Activated CD4-positive, alpha-beta T cell treated with anti-CD3 and anti-CD28 coated beads, Interleukin-2, amount 10 ng/mL, durations not matched to agents 7 days and 5 days (primary cell): ENCODE results near the gene RALGAPA1. TPM values are rescaled to one million over a fixed set of nuclear protein-coding genes. Genes with fewer than 3 reads are reported as not detected.
A peak's percentile ranks its signal among the peaks of the same experiment; 100 is the strongest.
"Not testable (repeated sequence)": the region's sequence is repeated elsewhere in the genome, so short reads cannot be mapped to it uniquely, and the experiment has no call there.

Source experiments
- CTCF ChIA-PET: fragments of 350-600 bp; sonication (Branson Sonifier 250); formaldehyde crosslinking; loops from one replicate; lab custom pipeline; 2021; ENCODE audit warnings: antibody characterized with exemption; lab: Charles Lee
- POLR2A ChIA-PET: fragments of 350-600 bp; sonication (Branson Sonifier 250); formaldehyde crosslinking; loops from one replicate; lab custom pipeline; 2021; ENCODE audit warnings: antibody characterized with exemption; lab: Charles Lee
- DNase-seq: peaks from one replicate; pipeline ENCODE4 v3.0.0-alpha.2; 2020
- H3K27ac Mint-ChIP-seq: one replicate; pipeline ENCODE4 v1.8.0; 2021; ENCODE audit warnings: mild to moderate bottlenecking, moderate library complexity, mixed read lengths
- H3K27me3 Mint-ChIP-seq: one replicate; pipeline ENCODE4 v1.8.0; 2021; ENCODE audit warnings: mixed read lengths
- H3K36me3 Mint-ChIP-seq: one replicate; pipeline ENCODE4 v1.8.0; 2021; ENCODE audit warnings: low read depth, mixed read lengths
- H3K4me1 Mint-ChIP-seq: one replicate; pipeline ENCODE4 v1.8.0; 2021; ENCODE audit warnings: mixed read lengths
- H3K4me3 Mint-ChIP-seq: one replicate; pipeline ENCODE4 v1.8.0; 2021; ENCODE audit warnings: mild to moderate bottlenecking, moderate library complexity, mixed read lengths
- H3K9me3 Mint-ChIP-seq: one replicate; pipeline ENCODE4 v1.8.0; 2021; ENCODE audit warnings: mixed read lengths
- total RNA-seq, 2 experiments: library from RNA; stranded (reverse); gene quantifications; one replicate each; pipeline ENCODE4 v1.2.3, GENCODE V29; 2021

RALGAPA1 gene
- total RNA-seq, 2 experiments from 2014 or later: 32.5 to 35.6 TPM

GRCh38 chr14:35699791-35700444 is 109.2 kb downstream of the RALGAPA1 start:
- POLR2A ChIA-PET: no interaction called here
- no peak overlapping the region for H3K4me3 Mint-ChIP-seq
- no peaks in the 10 kb centered on the region for H3K9me3 Mint-ChIP-seq
- no peak overlapping the region for H3K27ac Mint-ChIP-seq
- H3K4me1 Mint-ChIP-seq: peaks cover 8% of the 10 kb centered on the region
- H3K27me3 Mint-ChIP-seq: no peaks in the 10 kb centered on the region
- CTCF ChIA-PET: no interaction called here
- DNase-seq: no peak
- H3K36me3 Mint-ChIP-seq: peaks cover 3% of the 10 kb centered on the region

GRCh38 chr14:35696575-35696974 is 112.5 kb downstream of the RALGAPA1 start:
- ChIA-PET CTCF (interaction anchor here (1.4 kb wide), 1 partner anchor 22 kb away, joined by 3 read pairs; no protein-coding TSS in a partner anchor), POLR2A (no interaction called here)
- Mint-ChIP-seq H3K9me3 (no peaks in the 10 kb centered on the region), H3K27me3 (no peaks in the 10 kb centered on the region), H3K27ac (no peak overlapping the region), H3K36me3 (peaks cover 3% of the 10 kb centered on the region), H3K4me3 (no peak overlapping the region), H3K4me1 (peaks cover 8% of the 10 kb centered on the region)
- no peak for DNase-seq

- H3K36me3 Mint-ChIP-seq: peaks cover 3% of the 10 kb centered on the region
- H3K4me1 Mint-ChIP-seq: peaks cover 8% of the 10 kb centered on the region
- no peak overlapping the region for H3K4me3 Mint-ChIP-seq
- H3K27ac Mint-ChIP-seq: no peak overlapping the region
- no peaks in the 10 kb centered on the region for H3K27me3 Mint-ChIP-seq
- H3K9me3 Mint-ChIP-seq: no peaks in the 10 kb centered on the region
- POLR2A ChIA-PET: no interaction called here
- DNase-seq: no peak
- CTCF ChIA-PET: interaction anchor here (1.4 kb wide), 1 partner anchor 23 kb away, joined by 3 read pairs; no protein-coding TSS in a partner anchor
These were observed 113.0 kb downstream of the RALGAPA1 start for GRCh38 chr14:35696119-35696518.

GRCh38 chr14:35695647-35696046 is 113.4 kb downstream of the RALGAPA1 start:
- CTCF ChIA-PET: interaction anchor here (1.4 kb wide), 1 partner anchor 23 kb away, joined by 3 read pairs; no protein-coding TSS in a partner anchor
- Mint-ChIP-seq H3K36me3 (peaks cover 3% of the 10 kb centered on the region), H3K4me1 (peaks cover 8% of the 10 kb centered on the region), H3K9me3 (no peaks in the 10 kb centered on the region), H3K4me3 (no peak overlapping the region), H3K27me3 (no peaks in the 10 kb centered on the region), H3K27ac (no peak overlapping the region)
- POLR2A ChIA-PET: no interaction called here
- no peak for DNase-seq

GRCh38 chr14:35695072-35695471 is 114.0 kb downstream of the RALGAPA1 start:
- CTCF ChIA-PET: no interaction called here
- H3K4me3 Mint-ChIP-seq: no peak overlapping the region
- peaks cover 10% of the 10 kb centered on the region for H3K4me1 Mint-ChIP-seq
- no peak overlapping the region for H3K27ac Mint-ChIP-seq
- POLR2A ChIA-PET: no interaction called here
- no peaks in the 10 kb centered on the region for H3K27me3 Mint-ChIP-seq
- H3K9me3 Mint-ChIP-seq: no peaks in the 10 kb centered on the region
- no peak for DNase-seq
- peaks cover 3% of the 10 kb centered on the region for H3K36me3 Mint-ChIP-seq

GRCh38 chr14:35689000-35689460 is 120.1 kb downstream of the RALGAPA1 start:
- ChIA-PET POLR2A (interaction anchor here (0.7 kb wide), 1 partner anchor 288 kb away, joined by 4 read pairs; no protein-coding TSS in a partner anchor), CTCF (no interaction called here)
- Mint-ChIP-seq H3K4me1 (peaks cover 20% of the 10 kb centered on the region), H3K4me3 (no peak overlapping the region), H3K36me3 (no peaks in the 10 kb centered on the region), H3K27ac (peak overlapping the region; percentile 38), H3K27me3 (no peaks in the 10 kb centered on the region), H3K9me3 (no peaks in the 10 kb centered on the region)
- no peak for DNase-seq

- CTCF ChIA-PET: no interaction called here
- H3K27ac Mint-ChIP-seq: no peak overlapping the region
- H3K4me3 Mint-ChIP-seq: no peak overlapping the region
- POLR2A ChIA-PET: no interaction called here
- H3K9me3 Mint-ChIP-seq: no peaks in the 10 kb centered on the region
- peaks cover 4% of the 10 kb centered on the region for H3K36me3 Mint-ChIP-seq
- no peaks in the 10 kb centered on the region for H3K27me3 Mint-ChIP-seq
- H3K4me1 Mint-ChIP-seq: peaks cover 24% of the 10 kb centered on the region
- no peak for DNase-seq
These were observed 120.8 kb downstream of the RALGAPA1 start for GRCh38 chr14:35688126-35688826.

- Mint-ChIP-seq H3K4me1 (peaks cover 24% of the 10 kb centered on the region), H3K36me3 (peaks cover 4% of the 10 kb centered on the region), H3K9me3 (no peaks in the 10 kb centered on the region), H3K27ac (no peak overlapping the region), H3K27me3 (no peaks in the 10 kb centered on the region), H3K4me3 (no peak overlapping the region)
- peak; percentile 46 for DNase-seq
- ChIA-PET POLR2A (no interaction called here), CTCF (interaction anchor here (0.6 to 1.0 kb wide), 3 partner anchors 14 to 264 kb away, joined by 3 to 4 read pairs (median 3); no protein-coding TSS in a partner anchor)
These were observed 121.7 kb downstream of the RALGAPA1 start for GRCh38 chr14:35687335-35687939.

- H3K27ac Mint-ChIP-seq, H3K27me3 Mint-ChIP-seq, H3K36me3 Mint-ChIP-seq, H3K4me3 Mint-ChIP-seq, H3K9me3 Mint-ChIP-seq, POLR2A ChIA-PET, DNase-seq: not testable (repeated sequence)
- H3K4me1 Mint-ChIP-seq: peaks cover 11% of the 10 kb centered on the region
- CTCF ChIA-PET: interaction anchor here (0.8 to 1.5 kb wide), 2 partner anchors 226 to 245 kb away, joined by 3 read pairs; no protein-coding TSS in a partner anchor
These were observed 125.4 kb downstream of the RALGAPA1 start for GRCh38 chr14:35683688-35684087.

GRCh38 chr14:35682802-35683201 is 126.3 kb downstream of the RALGAPA1 start:
- Mint-ChIP-seq H3K27me3 (no peaks in the 10 kb centered on the region), H3K27ac (no peak overlapping the region), H3K9me3 (no peaks in the 10 kb centered on the region), H3K4me3 (no peak overlapping the region), H3K4me1 (peaks cover 4% of the 10 kb centered on the region), H3K36me3 (peaks cover 7% of the 10 kb centered on the region)
- DNase-seq: no peak
- POLR2A ChIA-PET: no interaction called here
- CTCF ChIA-PET: no interaction called here

GRCh38 chr14:35678403-35679028 is 130.6 kb downstream of the RALGAPA1 start:
- H3K9me3 Mint-ChIP-seq: no peaks in the 10 kb centered on the region
- peaks cover 12% of the 10 kb centered on the region for H3K36me3 Mint-ChIP-seq
- no peaks in the 10 kb centered on the region for H3K4me1 Mint-ChIP-seq
- DNase-seq: no peak
- POLR2A ChIA-PET: no interaction called here
- H3K4me3 Mint-ChIP-seq: no peak overlapping the region
- CTCF ChIA-PET: no interaction called here
- H3K27ac Mint-ChIP-seq: no peak overlapping the region
- H3K27me3 Mint-ChIP-seq: no peaks in the 10 kb centered on the region

GRCh38 chr14:35669782-35670181 is 139.3 kb downstream of the RALGAPA1 start:
- Mint-ChIP-seq H3K36me3 (peaks cover 13% of the 10 kb centered on the region), H3K27ac (no peak overlapping the region), H3K4me3 (no peak overlapping the region), H3K4me1 (no peaks in the 10 kb centered on the region), H3K27me3 (no peaks in the 10 kb centered on the region), H3K9me3 (no peaks in the 10 kb centered on the region)
- ChIA-PET POLR2A (no interaction called here), CTCF (no interaction called here)
- DNase-seq: no peak
